ENCODE results near the gene FUS. TPM values are rescaled to one million over a fixed set of nuclear protein-coding genes. Genes with fewer than 3 reads are reported as not detected.

The FUS gene
- total and polyA plus RNA-seq, 2 of the 13 experiments (the other 11 are each of a cell fraction or from before 2014, with no cell fraction given) = 68.1 to 168 TPM

- peak; percentile 67; the same call in 1 of the 2 replicates for TF ChIP-seq ZNF136 (CRISPR knock-in tag; IDR thresholded peaks at IDR 0.05; ENCODE audit: low read depth)
- 0 out of 2 replicates have a peak, but pooled peaks have one; percentile 7 for TF ChIP-seq CHD4 (IDR thresholded peaks at IDR 0.05; ENCODE audit: borderline replicate concordance, low read length)
- TF ChIP-seq PAWR (CRISPR knock-in tag; IDR thresholded peaks at IDR 0.05; ENCODE audit: borderline replicate concordance) = 0 out of 2 replicates have a peak, but pooled peaks have one; percentile 28
Measured at GRCh38 chr16:31141071-31141469, 38.9 kb upstream of the FUS start (continued).

GRCh38 chr16:31141489-31142108 lies 38.3 kb upstream of the FUS start:
- DNase-seq (ENCODE audit: low spot score) = no peak
- no peaks in the 10 kb centered on the region for H3K79me2 ChIP-seq (ENCODE audit: insufficient read depth, low read length)
- H4K20me1 ChIP-seq (ENCODE audit: insufficient read depth, low read length) = no peaks in the 10 kb centered on the region
- peak overlapping the region; percentile 28 to 77 (median 64) for H3K4me3 ChIP-seq (replicated peaks in 1 of 3; ENCODE audit: insufficient read depth in 1 of 3, low read depth in 2 of 3, low read length in 3 of 3)
- no peaks in the 10 kb centered on the region for H3K9me3 ChIP-seq (ENCODE audit: low read length)
- peak overlapping the region; percentile 91 for H3K4me2 ChIP-seq (ENCODE audit: low read depth, low read length)
- ChIA-PET CTCF (ENCODE audit: low intra/inter-chr PET ratio, low total read pairs) (interaction anchor here (1.9 kb wide), 1 partner anchor 36 kb away, joined by 9 read pairs; no protein-coding TSS in a partner anchor), POLR2A (interaction anchor here (0.7 to 11.4 kb wide), 35 partner anchors 8 to 571 kb away, joined by 3 to 275 read pairs (median 5); partner anchors contain the start of genes ARMC5, BCKDK, FUS and HSD3B7)
- ATAC-seq = peak; percentile 37
- WGBS (ENCODE audit: low lambda C conversion rate) = 0% methylated on average over 9 of the region's 10 CpGs
- H3K4me1 ChIP-seq (ENCODE audit: insufficient read depth, low read length) = peaks cover 65% of the 10 kb centered on the region
- peak overlapping the region; percentile 75 for H2AFZ ChIP-seq (ENCODE audit: low read length)
- H3K27ac ChIP-seq (ENCODE audit: extremely low read length, insufficient read depth, low read length) = peak overlapping the region; percentile 80
- peaks cover 0 to 8% of the 10 kb centered on the region in 2 experiments; a peak in 2 of 5 replicates for H3K27me3 ChIP-seq (ENCODE audit: control insufficient read depth in 1 of 2, insufficient read depth in 2 of 2, low read length in 2 of 2)
- no peaks in the 10 kb centered on the region for H3K36me3 ChIP-seq (replicated peaks in 1 of 2; ENCODE audit: control insufficient read depth in 1 of 2, insufficient read depth in 2 of 2, low read length in 2 of 2)
- peak overlapping the region; percentile 67 for H3K9ac ChIP-seq (ENCODE audit: insufficient read depth, low read depth, low read length)
- TSS peak; percentile 72 for BruUV-seq (replicated peaks)
- intact Hi-C loops (cut with micrococcal nuclease; ENCODE audit: unreplicated experiment) (loop anchor here (1.0 to 10.0 kb wide), 7 partner anchors 24 to 187 kb away; partner anchors contain the start of genes HSD3B7, KAT8, SETD1A and ZNF646), in situ Hi-C loops (cut with HindIII; ENCODE audit: extremely low pct_ligation_motif_present, low pct_unique_long_range_greater_than_20kb) (no loop called here)
- no peak for FAIRE-seq
- TF ChIP-seq THAP11 (CRISPR knock-in tag; IDR thresholded peaks at IDR 0.05) (no peak), ZNF329 (CRISPR knock-in tag; IDR thresholded peaks at IDR 0.05; ENCODE audit: low read depth) (no peak), POLR2G (IDR thresholded peaks at IDR 0.05; ENCODE audit: low read depth, low read length) (no peak; the same call in none of the 2 replicates), MTF1 (CRISPR knock-in tag; IDR thresholded peaks at IDR 0.05) (no peak), ZNF776 (CRISPR knock-in tag; IDR thresholded peaks at IDR 0.05) (no peak), ATF7-NPFF (CRISPR knock-in tag; IDR thresholded peaks at IDR 0.05; ENCODE audit: low read depth) (no peak), TAF1 (CRISPR knock-in tag; IDR thresholded peaks at IDR 0.05) (peak; percentile 40), ZNF580 (CRISPR knock-in tag; IDR thresholded peaks at IDR 0.05; ENCODE audit: borderline replicate concordance, low read depth) (peak; percentile 30; the same call in 1 of the 2 replicates), NFE2L1 (CRISPR knock-in tag; IDR thresholded peaks at IDR 0.05; ENCODE audit: borderline replicate concordance) (peak; percentile 66; the same call in 1 of the 2 replicates), IRX3 (CRISPR knock-in tag; IDR thresholded peaks at IDR 0.05; ENCODE audit: borderline replicate concordance, low read depth) (no peak), POGK (CRISPR knock-in tag; conservative IDR thresholded peaks at IDR 0.05) (no peak), ZBTB2 (CRISPR knock-in tag; IDR thresholded peaks at IDR 0.05; ENCODE audit: low read depth) (no peak), ZNF616 (CRISPR knock-in tag; IDR thresholded peaks at IDR 0.05; ENCODE audit: low read depth) (0 out of 2 replicates have a peak, but pooled peaks have one; percentile 10)

Measured in HepG2 (cell line).